Duodenal mucosa (tissue), 2 donors: ENCODE measurements around the gene KBTBD2.
"Not testable (repeated sequence)": the region's sequence is repeated elsewhere in the genome, so short reads cannot be mapped to it uniquely, and the experiment has no call there.

ENCODE experiments used
- H3K27ac ChIP-seq: one replicate; pipeline ENCODE4 v1.7.0; 2013; ENCODE audit warnings: low read depth, low read length
- H3K27me3 ChIP-seq, 2 donors: one replicate each; pipeline ENCODE4 v1.7.0; 2013; ENCODE audit warnings: low read length in 2 of 2, control low read depth in 1 of 2; ENCODE audit not compliant: insufficient read depth in 2 of 2, control insufficient read depth in 1 of 2
- H3K36me3 ChIP-seq, 2 donors: one replicate each; pipeline ENCODE4 v1.7.0; 2013; ENCODE audit warnings: low read length in 2 of 2, control low read depth in 1 of 2; ENCODE audit not compliant: insufficient read depth in 2 of 2, control insufficient read depth in 1 of 2
- H3K4me1 ChIP-seq, 2 donors: one replicate each; pipeline ENCODE4 v1.7.0; 2013; ENCODE audit warnings: low read length in 2 of 2, control low read depth in 1 of 2; ENCODE audit not compliant: insufficient read depth in 2 of 2, control insufficient read depth in 1 of 2
- H3K4me3 ChIP-seq, 2 donors: one replicate each; pipeline ENCODE4 v1.7.0; 2013; ENCODE audit warnings: low read length in 2 of 2, low read depth in 1 of 2
- H3K9ac ChIP-seq, 2 donors: one replicate each; pipeline ENCODE4 v1.7.0; 2013; ENCODE audit warnings: low read length in 2 of 2, low read depth in 1 of 2
- H3K9me3 ChIP-seq, 2 donors: one replicate each; pipeline ENCODE4 v1.7.0; 2013; ENCODE audit warnings: low read length in 2 of 2, control low read depth in 1 of 2; ENCODE audit not compliant: control insufficient read depth in 1 of 2

The KBTBD2 gene

GRCh38 chr7:32916994-32917393 lies 25.4 kb upstream of the KBTBD2 start:
- not testable (repeated sequence) for H3K4me1 ChIP-seq, H3K27me3 ChIP-seq, H3K4me3 ChIP-seq, H3K9ac ChIP-seq, H3K9me3 ChIP-seq, H3K27ac ChIP-seq
- peaks cover 0 to 26% of the 10 kb centered on the region in 2 donors for H3K36me3 ChIP-seq

- Histone ChIP-seq H3K9me3 (no peaks in the 10 kb centered on the region), H3K4me3 (no peak overlapping the region), H3K9ac (no peak overlapping the region), H3K36me3 (peaks cover 0 to 24% of the 10 kb centered on the region in 2 donors), H3K4me1 (no peaks in the 10 kb centered on the region), H3K27ac (no peak overlapping the region), H3K27me3 (no peaks in the 10 kb centered on the region)
Measured at GRCh38 chr7:32916006-32916405, 24.4 kb upstream of the KBTBD2 start.

DNA sequence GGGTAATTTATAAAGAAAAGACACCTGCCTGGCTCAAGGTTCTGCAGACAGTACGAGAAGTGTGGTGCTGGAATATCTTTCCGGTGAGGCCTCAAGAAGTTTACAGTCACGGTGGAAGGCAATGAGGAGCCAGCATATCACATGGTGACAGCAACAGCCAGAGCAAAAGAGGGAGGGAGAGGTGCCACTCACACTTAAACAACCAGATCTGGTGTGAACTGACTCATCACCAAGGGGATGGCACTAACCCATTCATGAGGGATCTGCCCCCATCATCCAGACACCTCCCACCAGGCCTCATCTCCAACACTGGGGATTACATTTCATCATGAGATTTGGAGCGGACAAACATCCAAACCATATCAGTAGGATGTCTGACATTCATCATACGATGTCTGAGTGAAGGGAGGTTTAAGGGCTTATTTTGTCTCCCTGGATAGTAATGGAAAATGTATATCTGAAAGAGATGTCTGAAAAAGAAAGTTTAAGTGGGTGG lies 23.5 kb upstream of the KBTBD2 start:
- H3K4me3 ChIP-seq = no peak overlapping the region
- no peak overlapping the region for H3K27ac ChIP-seq
- peaks cover 0 to 19% of the 10 kb centered on the region in 2 donors for H3K36me3 ChIP-seq
- no peaks in the 10 kb centered on the region for H3K9me3 ChIP-seq
- no peaks in the 10 kb centered on the region for H3K4me1 ChIP-seq
- no peaks in the 10 kb centered on the region for H3K27me3 ChIP-seq
- H3K9ac ChIP-seq = no peak overlapping the region

DNA sequence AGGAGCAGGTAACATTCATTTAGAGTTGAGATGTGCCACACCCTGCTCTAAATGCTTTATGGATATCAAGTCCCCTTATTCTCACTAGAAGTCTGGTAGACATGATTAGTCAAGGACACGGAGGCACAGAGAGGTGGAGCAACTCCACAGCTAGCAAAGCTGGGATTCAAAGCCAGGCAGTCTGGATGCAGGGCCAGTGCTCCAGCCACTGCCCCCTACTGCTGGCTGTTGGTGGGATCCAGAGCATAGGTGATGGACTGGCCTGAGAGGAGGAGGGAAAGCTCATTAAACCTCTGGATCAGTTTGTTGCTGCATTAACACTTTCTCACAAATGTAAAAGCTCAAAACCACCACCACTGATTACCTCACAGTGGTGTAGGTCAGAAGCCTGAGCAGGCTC lies 22.6 kb upstream of the KBTBD2 start:
- H3K4me1 ChIP-seq = no peaks in the 10 kb centered on the region
- no peak overlapping the region for H3K27ac ChIP-seq
- H3K27me3 ChIP-seq = no peaks in the 10 kb centered on the region
- H3K9me3 ChIP-seq = no peaks in the 10 kb centered on the region
- H3K36me3 ChIP-seq = peaks cover 0 to 19% of the 10 kb centered on the region in 2 donors
- no peak overlapping the region for H3K9ac ChIP-seq
- H3K4me3 ChIP-seq = no peak overlapping the region

GRCh38 chr7:32910195-32910594 lies 18.6 kb upstream of the KBTBD2 start:
- no peak overlapping the region for H3K4me3 ChIP-seq
- peaks cover 0 to 2% of the 10 kb centered on the region in 2 donors for H3K4me1 ChIP-seq
- peaks cover 0 to 3% of the 10 kb centered on the region in 2 donors for H3K36me3 ChIP-seq
- no peak overlapping the region for H3K9ac ChIP-seq
- no peaks in the 10 kb centered on the region for H3K9me3 ChIP-seq
- H3K27ac ChIP-seq = no peak overlapping the region
- H3K27me3 ChIP-seq = no peaks in the 10 kb centered on the region

GRCh38 chr7:32905175-32905662 lies 13.7 kb upstream of the KBTBD2 start:
- Histone ChIP-seq H3K9me3 (no peaks in the 10 kb centered on the region), H3K4me3 (peak overlapping the region; percentile 41 to 57), H3K36me3 (no peaks in the 10 kb centered on the region), H3K27ac (no peak overlapping the region), H3K27me3 (no peaks in the 10 kb centered on the region), H3K4me1 (peaks cover 4 to 11% of the 10 kb centered on the region in 2 donors), H3K9ac (no peak overlapping the region)

DNA sequence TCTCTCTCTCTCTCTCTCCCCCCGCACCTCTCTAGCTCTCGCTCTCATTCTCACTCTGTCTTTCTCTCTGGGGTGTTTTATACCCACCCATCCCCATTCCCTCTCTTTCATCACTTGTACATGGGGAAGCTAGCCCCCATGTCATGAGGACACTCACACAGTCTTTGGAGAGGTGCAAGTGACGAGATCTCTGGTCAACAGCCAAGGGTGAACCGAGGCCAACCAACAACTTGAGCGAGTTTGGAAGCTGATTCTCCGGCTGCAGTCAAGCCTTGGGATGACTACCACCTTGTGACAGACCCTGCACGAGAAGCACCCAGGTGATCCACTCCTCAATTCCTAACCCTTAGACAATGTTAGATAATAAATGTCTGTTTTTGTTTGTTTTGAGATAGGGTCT lies 10.1 kb upstream of the KBTBD2 start:
- Histone ChIP-seq H3K36me3 (no peaks in the 10 kb centered on the region), H3K9ac (no peak overlapping the region)

DNA sequence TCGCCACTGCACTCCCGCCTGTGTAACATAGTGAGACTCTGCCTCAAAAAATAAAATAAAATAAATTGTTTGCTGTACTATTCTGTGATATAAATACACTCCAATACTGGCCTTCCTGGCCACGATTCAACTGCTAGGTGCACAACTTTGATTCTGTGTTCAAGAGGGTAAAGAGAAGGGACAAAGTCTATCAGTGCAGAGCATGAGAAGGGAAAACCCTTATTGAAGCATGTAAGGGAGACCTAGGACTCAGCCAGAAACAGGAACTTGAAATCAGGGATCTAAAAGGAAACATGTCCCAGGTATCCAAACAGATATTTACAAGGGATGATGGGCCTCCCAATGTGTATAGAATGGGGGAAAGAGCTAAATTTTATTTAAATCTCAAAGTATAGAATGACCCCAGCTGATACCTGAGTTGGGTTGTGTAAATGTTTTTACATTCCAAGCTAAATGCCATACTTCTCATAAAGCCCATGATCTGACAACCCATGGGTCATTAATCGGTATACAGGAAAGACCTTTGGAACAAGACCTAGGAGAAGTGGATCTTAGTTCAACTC lies 9.0 kb upstream of the KBTBD2 start:
- no peaks in the 10 kb centered on the region for H3K36me3 ChIP-seq
- no peaks in the 10 kb centered on the region for H3K27me3 ChIP-seq
- H3K4me3 ChIP-seq = no peak overlapping the region
- H3K9me3 ChIP-seq = no peaks in the 10 kb centered on the region
- H3K27ac ChIP-seq = no peak overlapping the region
- peaks cover 4 to 11% of the 10 kb centered on the region in 2 donors for H3K4me1 ChIP-seq
- no peak overlapping the region for H3K9ac ChIP-seq

More for the DNA sequence above, 10.1 kb upstream of the KBTBD2 start:
- Histone ChIP-seq H3K4me1 (peaks cover 4 to 11% of the 10 kb centered on the region in 2 donors), H3K27ac (no peak overlapping the region), H3K4me3 (no peak overlapping the region), H3K27me3 (no peaks in the 10 kb centered on the region), H3K9me3 (no peaks in the 10 kb centered on the region)

GRCh38 chr7:32897376-32897775 lies 5.8 kb upstream of the KBTBD2 start:
- H3K36me3 ChIP-seq, H3K9me3 ChIP-seq, H3K27ac ChIP-seq, H3K27me3 ChIP-seq, H3K4me3 ChIP-seq, H3K9ac ChIP-seq: not testable (repeated sequence)
- peaks cover 14 to 16% of the 10 kb centered on the region in 2 donors for H3K4me1 ChIP-seq

DNA sequence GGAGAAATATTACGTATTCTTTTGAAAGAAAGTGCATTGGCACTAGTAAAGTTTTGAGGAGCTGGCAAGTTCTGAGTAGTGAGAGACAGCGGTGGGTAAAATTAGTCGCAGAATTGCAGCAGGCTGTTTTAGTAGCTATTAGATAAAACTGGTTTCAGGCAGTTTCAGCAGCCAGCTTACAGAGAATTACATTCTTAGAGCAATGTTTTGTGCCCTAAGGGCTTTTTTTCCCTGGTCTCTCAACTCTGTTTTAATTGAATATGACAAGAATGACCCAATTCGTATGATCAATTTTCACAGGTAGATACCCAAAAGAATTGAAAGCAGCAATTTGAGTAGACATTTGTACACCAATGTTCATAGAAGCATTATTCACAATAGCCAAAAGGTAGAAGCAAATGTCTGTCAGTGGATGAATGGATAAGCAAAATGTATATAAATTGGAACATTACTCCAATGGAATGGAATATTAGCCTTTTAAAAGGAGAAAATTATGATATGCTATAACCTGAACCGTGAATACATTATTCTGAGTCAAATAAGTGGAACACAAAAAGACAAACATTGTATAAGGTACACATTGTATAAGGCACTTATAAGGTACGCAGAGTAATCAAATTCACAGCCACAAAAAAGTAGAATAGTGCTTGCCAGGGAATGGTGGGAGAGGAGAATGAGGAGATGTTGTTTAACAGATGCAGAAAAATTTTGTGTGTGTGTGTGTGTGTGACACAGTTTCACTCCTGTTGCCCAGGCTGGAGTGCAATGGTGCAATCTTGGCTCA lies 5.2 kb upstream of the KBTBD2 start:
- no peak overlapping the region for H3K9ac ChIP-seq
- H3K9me3 ChIP-seq = no peaks in the 10 kb centered on the region
- no peaks in the 10 kb centered on the region for H3K36me3 ChIP-seq
- no peaks in the 10 kb centered on the region for H3K27me3 ChIP-seq
- peaks cover 16% of the 10 kb centered on the region in 2 donors for H3K4me1 ChIP-seq
- no peak overlapping the region for H3K27ac ChIP-seq
- H3K4me3 ChIP-seq = no peak overlapping the region
